OCI-LY3 (cell line): ENCODE measurements around the gene CACNA2D3.

Experiments
- H2AFZ ChIP-seq: fragments of 200-600, 300-600 bp; shearing (Covaris generic); 2 replicates; pipeline ENCODE4 v1.6.0; 2014; ENCODE audit warnings: antibody characterized with exemption, low read depth, low read length
- H3K27ac ChIP-seq: fragments of 200-600, 300-600 bp; sonication (generic); 2 replicates; pipeline ENCODE4 v1.5.1; 2014; ENCODE audit warnings: mild to moderate bottlenecking, low read length, moderate library complexity, mixed read lengths
- H3K27me3 ChIP-seq: fragments of 200-600, 300-600 bp; sonication (generic); 2 replicates; pipeline ENCODE4 v1.6.1; 2014; ENCODE audit warnings: low read depth, low read length, mixed read lengths
- H3K36me3 ChIP-seq: fragments of 200-600, 300-600 bp; sonication (generic); replicated peaks from 2 replicates; pipeline ENCODE3; 2014; ENCODE audit warnings: low read depth, low read length, mixed read lengths
- H3K4me1 ChIP-seq: fragments of 300-600, 200-600 bp; sonication (generic); 2 replicates; pipeline ENCODE4 v1.6.1; 2014; ENCODE audit warnings: low read length, mixed read lengths
- H3K4me2 ChIP-seq: fragments of 200-600, 300-600 bp; sonication (generic); 2 replicates; pipeline ENCODE4 v1.6.1; 2014; ENCODE audit warnings: low read length, mixed read lengths
- H3K4me3 ChIP-seq: fragments of 300-600, 200-600 bp; sonication (generic); 2 replicates; pipeline ENCODE4 v1.5.1; 2014; ENCODE audit warnings: antibody characterized with exemption, mild to moderate bottlenecking, low read length, moderate library complexity
- H3K79me2 ChIP-seq: fragments of 300-600, 200-600 bp; shearing (Covaris generic); 2 replicates; pipeline ENCODE4 v1.6.1; 2014; ENCODE audit warnings: mild to moderate bottlenecking, low read length, mixed read lengths
- H3K9ac ChIP-seq: fragments of 300-600, 200-600 bp; shearing (Covaris generic); 2 replicates; pipeline ENCODE4 v1.6.0; 2014; ENCODE audit warnings: mild to moderate bottlenecking, low read length, moderate library complexity
- H3K9me3 ChIP-seq: fragments of 200-600, 300-600 bp; shearing (Covaris generic); 2 replicates; pipeline ENCODE4 v1.6.1; 2014; ENCODE audit warnings: low read length, mixed read lengths; ENCODE audit not compliant: insufficient read depth
- H4K20me1 ChIP-seq: fragments of 200-600, 300-600 bp; sonication (generic); 2 replicates; pipeline ENCODE4 v1.6.1; 2016; ENCODE audit warnings: low read length, mixed read lengths; ENCODE audit not compliant: insufficient read depth
- EZH2phosphoT487 ChIP-seq: fragments of 200-600 bp; shearing (Covaris generic); IDR thresholded peaks from 2 replicates; pipeline ENCODE4 v1.6.1; 2018; ENCODE audit warnings: antibody characterized with exemption, mixed run types, low read depth
- TF ChIP-seq, protein P1 (sequence below): fragments of 200-600, 300-600 bp; sonication (generic); IDR thresholded peaks from 2 replicates; pipeline ENCODE4 v1.5.1; 2014; ENCODE audit warnings: antibody characterized with exemption, low read length, low read depth

CACNA2D3 gene

GRCh38 chr3:54321520-54321919, 199.2 kb downstream of the CACNA2D3 start:
- no peak for TF ChIP-seq EZH2phosphoT487
- TF ChIP-seq, protein P1, sequence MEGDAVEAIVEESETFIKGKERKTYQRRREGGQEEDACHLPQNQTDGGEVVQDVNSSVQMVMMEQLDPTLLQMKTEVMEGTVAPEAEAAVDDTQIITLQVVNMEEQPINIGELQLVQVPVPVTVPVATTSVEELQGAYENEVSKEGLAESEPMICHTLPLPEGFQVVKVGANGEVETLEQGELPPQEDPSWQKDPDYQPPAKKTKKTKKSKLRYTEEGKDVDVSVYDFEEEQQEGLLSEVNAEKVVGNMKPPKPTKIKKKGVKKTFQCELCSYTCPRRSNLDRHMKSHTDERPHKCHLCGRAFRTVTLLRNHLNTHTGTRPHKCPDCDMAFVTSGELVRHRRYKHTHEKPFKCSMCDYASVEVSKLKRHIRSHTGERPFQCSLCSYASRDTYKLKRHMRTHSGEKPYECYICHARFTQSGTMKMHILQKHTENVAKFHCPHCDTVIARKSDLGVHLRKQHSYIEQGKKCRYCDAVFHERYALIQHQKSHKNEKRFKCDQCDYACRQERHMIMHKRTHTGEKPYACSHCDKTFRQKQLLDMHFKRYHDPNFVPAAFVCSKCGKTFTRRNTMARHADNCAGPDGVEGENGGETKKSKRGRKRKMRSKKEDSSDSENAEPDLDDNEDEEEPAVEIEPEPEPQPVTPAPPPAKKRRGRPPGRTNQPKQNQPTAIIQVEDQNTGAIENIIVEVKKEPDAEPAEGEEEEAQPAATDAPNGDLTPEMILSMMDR: no peak
- Histone ChIP-seq H4K20me1 (no peaks in the 10 kb centered on the region), H2AFZ (no peak overlapping the region), H3K4me1 (no peaks in the 10 kb centered on the region), H3K9ac (no peak overlapping the region), H3K9me3 (no peaks in the 10 kb centered on the region), H3K27ac (no peak overlapping the region), H3K79me2 (no peaks in the 10 kb centered on the region), H3K36me3 (no peaks in the 10 kb centered on the region), H3K4me2 (no peak overlapping the region), H3K4me3 (no peak overlapping the region), H3K27me3 (peaks cover 8% of the 10 kb centered on the region; the same call in 1 of the 2 replicates)

GRCh38 chr3:54322354-54322753, 200.0 kb downstream of the CACNA2D3 start:
- no peak overlapping the region for H3K4me2 ChIP-seq
- H3K27ac ChIP-seq: no peak overlapping the region
- no peaks in the 10 kb centered on the region for H3K4me1 ChIP-seq
- no peaks in the 10 kb centered on the region for H4K20me1 ChIP-seq
- H3K4me3 ChIP-seq: no peak overlapping the region
- no peaks in the 10 kb centered on the region for H3K9me3 ChIP-seq
- H3K9ac ChIP-seq: no peak overlapping the region
- TF ChIP-seq, protein P1: no peak
- H3K27me3 ChIP-seq: peaks cover 8% of the 10 kb centered on the region; the same call in 1 of the 2 replicates
- H3K79me2 ChIP-seq: no peaks in the 10 kb centered on the region
- H3K36me3 ChIP-seq: no peaks in the 10 kb centered on the region
- H2AFZ ChIP-seq: peak overlapping the region; percentile 13; the same call in 1 of the 2 replicates

DNA sequence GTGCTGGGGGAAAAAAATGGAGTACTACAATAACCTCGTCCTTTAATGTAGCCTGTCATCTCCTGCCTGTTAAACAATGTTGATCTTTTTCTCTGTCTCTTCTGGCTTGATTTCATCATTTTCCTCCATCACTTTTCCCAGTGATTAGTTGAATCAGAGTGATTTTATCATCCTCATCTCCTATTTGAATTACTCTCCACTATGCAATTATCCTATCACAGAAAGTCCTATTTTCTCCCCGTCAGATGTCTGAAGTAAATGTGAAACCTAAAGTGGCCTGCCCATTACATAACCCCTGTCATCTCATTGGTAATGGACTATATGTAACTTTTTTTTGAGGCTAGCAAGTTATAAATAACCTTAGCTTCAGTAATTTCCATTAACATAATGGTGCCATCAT, 201.8 kb downstream of the CACNA2D3 start:
- TF ChIP-seq, protein P1: no peak
- TF ChIP-seq EZH2phosphoT487: no peak

GRCh38 chr3:54326951-54327350, 204.6 kb downstream of the CACNA2D3 start:
- Histone ChIP-seq H3K4me2 (no peak overlapping the region), H2AFZ (no peak overlapping the region), H3K4me1 (no peaks in the 10 kb centered on the region), H3K4me3 (no peak overlapping the region), H4K20me1 (no peaks in the 10 kb centered on the region), H3K9ac (no peak overlapping the region), H3K27me3 (peaks cover 11% of the 10 kb centered on the region; the same call in 1 of the 2 replicates), H3K9me3 (no peaks in the 10 kb centered on the region), H3K36me3 (no peaks in the 10 kb centered on the region), H3K79me2 (no peaks in the 10 kb centered on the region), H3K27ac (no peak overlapping the region)
- TF ChIP-seq EZH2phosphoT487: no peak
- TF ChIP-seq, protein P1: no peak

More for the DNA sequence above, 201.8 kb downstream of the CACNA2D3 start:
- H3K9me3 ChIP-seq: no peaks in the 10 kb centered on the region
- H4K20me1 ChIP-seq: no peaks in the 10 kb centered on the region
- H3K4me1 ChIP-seq: no peaks in the 10 kb centered on the region
- no peak overlapping the region for H3K27ac ChIP-seq
- H3K27me3 ChIP-seq: peaks cover 8% of the 10 kb centered on the region; the same call in 1 of the 2 replicates
- no peak overlapping the region for H2AFZ ChIP-seq
- H3K79me2 ChIP-seq: no peaks in the 10 kb centered on the region
- no peak overlapping the region for H3K4me2 ChIP-seq
- no peak overlapping the region for H3K4me3 ChIP-seq
- no peak overlapping the region for H3K9ac ChIP-seq
- no peaks in the 10 kb centered on the region for H3K36me3 ChIP-seq
